Adrenal gland (tissue), 5 donors: ENCODE measurements around the gene ATM.

ENCODE experiments used
- POLR2A ChIP-seq, 2 donors: fragments of 450-650 bp; IDR thresholded peaks; one replicate each; pipeline ENCODE4 v1.6.1; 2017; ENCODE audit warnings: antibody characterized with exemption in 2 of 2, mild to moderate bottlenecking in 2 of 2, moderate library complexity in 1 of 2
- TF ChIP-seq, protein P1 (sequence below), 6 experiments: fragments of 450-650 bp in 4 of 6; fragments of 200-600 bp in 2 of 6; sonication (generic) in 1 of 6; IDR thresholded peaks; 1 replicate in 5 of 6; 2 replicates in 1 of 6; pipeline versions ENCODE4 v1.5.1 to v1.8.0; 2016 to 2021; ENCODE audit warnings: antibody characterized with exemption in 6 of 6, mild to moderate bottlenecking in 2 of 6, moderate library complexity in 1 of 6
- donor health status: DM: no; HTN: no; CAD: no.

DNA sequence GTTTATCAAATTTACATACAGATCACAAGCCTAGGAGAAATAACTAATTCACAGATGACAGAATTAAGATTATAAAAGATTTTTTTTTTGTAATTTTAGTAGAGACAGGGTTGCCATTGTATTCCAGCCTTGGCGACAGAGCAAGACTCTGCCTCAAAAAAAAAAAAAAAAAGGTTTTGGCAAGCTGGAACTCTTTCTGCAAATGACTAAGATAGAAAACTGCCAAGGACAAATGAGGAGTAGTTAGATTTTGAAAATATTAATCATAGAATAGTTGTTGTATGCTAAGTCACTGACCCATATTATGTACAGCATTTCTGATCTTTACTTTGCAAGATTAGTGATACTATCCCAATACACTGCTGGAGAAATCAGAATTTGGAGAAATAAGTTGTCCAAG lies 145.3 kb downstream of the ATM start:
- TF ChIP-seq, protein P1, sequence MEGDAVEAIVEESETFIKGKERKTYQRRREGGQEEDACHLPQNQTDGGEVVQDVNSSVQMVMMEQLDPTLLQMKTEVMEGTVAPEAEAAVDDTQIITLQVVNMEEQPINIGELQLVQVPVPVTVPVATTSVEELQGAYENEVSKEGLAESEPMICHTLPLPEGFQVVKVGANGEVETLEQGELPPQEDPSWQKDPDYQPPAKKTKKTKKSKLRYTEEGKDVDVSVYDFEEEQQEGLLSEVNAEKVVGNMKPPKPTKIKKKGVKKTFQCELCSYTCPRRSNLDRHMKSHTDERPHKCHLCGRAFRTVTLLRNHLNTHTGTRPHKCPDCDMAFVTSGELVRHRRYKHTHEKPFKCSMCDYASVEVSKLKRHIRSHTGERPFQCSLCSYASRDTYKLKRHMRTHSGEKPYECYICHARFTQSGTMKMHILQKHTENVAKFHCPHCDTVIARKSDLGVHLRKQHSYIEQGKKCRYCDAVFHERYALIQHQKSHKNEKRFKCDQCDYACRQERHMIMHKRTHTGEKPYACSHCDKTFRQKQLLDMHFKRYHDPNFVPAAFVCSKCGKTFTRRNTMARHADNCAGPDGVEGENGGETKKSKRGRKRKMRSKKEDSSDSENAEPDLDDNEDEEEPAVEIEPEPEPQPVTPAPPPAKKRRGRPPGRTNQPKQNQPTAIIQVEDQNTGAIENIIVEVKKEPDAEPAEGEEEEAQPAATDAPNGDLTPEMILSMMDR (IDR thresholded peaks at IDR 0.05), result no peak
- no peak for TF ChIP-seq POLR2A (IDR thresholded peaks at IDR 0.05)
